LNCaP clone FGC (cell line): Measurements from ENCODE around the gene MASP2.
"Not testable (repeated sequence)": the region's sequence is repeated elsewhere in the genome, so short reads cannot be mapped to it uniquely, and the experiment has no call there.

Experiments
- DNase-seq: peaks from one replicate; pipeline ENCODE4 v3.0.0-alpha.2; 2011; ENCODE audit warnings: low read depth
- H3K4me3 ChIP-seq: 2 replicates; pipeline ENCODE4 v1.5.1; 2011; ENCODE audit warnings: mild to moderate bottlenecking, low read depth, low read length, control low read depth
- TF ChIP-seq, protein P1 (sequence below): IDR thresholded peaks from 2 replicates; pipeline ENCODE4 v1.5.1; 2012; ENCODE audit warnings: mild to moderate bottlenecking; ENCODE audit not compliant: control insufficient read depth, insufficient read depth; ENCODE audit errors: extremely low read depth

The MASP2 gene

DNA sequence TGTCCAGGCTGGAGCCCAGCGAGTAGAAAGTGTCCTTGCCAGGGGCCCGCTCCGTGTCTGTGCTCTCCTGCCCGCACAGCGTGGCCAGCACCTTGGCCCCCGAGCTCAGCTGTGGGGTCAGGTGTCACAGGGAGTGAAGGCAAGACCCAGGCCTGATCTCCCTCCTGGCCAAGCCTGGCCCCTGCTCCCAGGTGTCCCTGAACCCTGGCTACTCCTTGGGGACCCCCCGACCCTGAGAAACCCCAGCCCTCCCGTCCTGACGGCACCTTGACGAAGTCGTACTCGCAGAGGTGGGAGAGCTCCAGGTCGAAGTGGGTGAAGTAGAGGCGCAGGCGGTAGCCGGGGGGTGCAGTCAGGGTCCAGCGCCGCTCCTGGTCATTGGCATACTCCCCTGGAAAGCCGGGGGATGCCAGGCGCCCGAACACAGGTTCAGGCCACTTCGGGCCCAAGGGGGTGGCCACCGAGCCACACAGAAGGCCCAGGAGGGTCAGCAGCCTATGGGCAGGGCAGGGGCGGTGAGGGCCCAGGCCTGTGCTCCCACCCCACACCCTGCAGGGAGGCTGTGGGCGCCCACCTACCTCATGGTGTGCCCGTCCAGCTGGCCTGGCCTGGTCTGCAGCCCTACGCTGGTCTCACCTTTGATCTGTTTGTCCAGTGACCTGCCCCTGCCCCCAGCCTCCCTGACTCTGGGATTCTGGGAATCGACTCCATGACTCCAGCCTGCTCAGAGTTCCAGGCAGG lies at the start of gene MASP2:
MASP2 (minus strand) TSS at position 615 of the 741 bp plus-strand sequence; CDS start at position 583, 32 bp downstream.
- DNase-seq, result no peak
- TF ChIP-seq, protein P1, sequence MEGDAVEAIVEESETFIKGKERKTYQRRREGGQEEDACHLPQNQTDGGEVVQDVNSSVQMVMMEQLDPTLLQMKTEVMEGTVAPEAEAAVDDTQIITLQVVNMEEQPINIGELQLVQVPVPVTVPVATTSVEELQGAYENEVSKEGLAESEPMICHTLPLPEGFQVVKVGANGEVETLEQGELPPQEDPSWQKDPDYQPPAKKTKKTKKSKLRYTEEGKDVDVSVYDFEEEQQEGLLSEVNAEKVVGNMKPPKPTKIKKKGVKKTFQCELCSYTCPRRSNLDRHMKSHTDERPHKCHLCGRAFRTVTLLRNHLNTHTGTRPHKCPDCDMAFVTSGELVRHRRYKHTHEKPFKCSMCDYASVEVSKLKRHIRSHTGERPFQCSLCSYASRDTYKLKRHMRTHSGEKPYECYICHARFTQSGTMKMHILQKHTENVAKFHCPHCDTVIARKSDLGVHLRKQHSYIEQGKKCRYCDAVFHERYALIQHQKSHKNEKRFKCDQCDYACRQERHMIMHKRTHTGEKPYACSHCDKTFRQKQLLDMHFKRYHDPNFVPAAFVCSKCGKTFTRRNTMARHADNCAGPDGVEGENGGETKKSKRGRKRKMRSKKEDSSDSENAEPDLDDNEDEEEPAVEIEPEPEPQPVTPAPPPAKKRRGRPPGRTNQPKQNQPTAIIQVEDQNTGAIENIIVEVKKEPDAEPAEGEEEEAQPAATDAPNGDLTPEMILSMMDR, result no peak
- no peak within 1 kb of the TSS for H3K4me3 ChIP-seq

DNA sequence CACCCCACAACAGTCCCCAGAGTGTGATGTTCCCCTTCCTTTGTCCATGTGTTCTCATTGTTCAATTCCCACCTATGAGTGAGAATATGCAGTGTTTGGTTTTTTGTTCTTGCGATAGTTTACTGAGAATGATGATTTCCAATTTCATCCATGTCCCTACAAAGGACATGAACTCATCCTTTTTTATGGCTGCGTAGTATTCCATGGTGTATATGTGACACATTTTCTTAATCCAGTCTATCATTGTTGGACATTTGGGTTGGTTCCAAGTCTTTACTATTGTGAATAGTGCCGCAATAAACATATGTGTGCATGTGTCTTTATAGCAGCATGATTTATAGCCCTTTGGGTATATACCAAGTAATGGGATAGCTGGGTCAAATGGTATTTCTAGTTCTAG lies 36.7 kb upstream of the MASP2 start:
- not testable (repeated sequence) for DNase-seq, H3K4me3 ChIP-seq

- TF ChIP-seq, protein P1, result no peak
- DNase-seq, result no peak
- H3K4me3 ChIP-seq, result no peak overlapping the region
Measured at GRCh38 chr1:11080931-11081330, 33.9 kb upstream of the MASP2 start.

- DNase-seq, result no peak
- H3K4me3 ChIP-seq, result no peak overlapping the region
- TF ChIP-seq, protein P1, result no peak
Measured at GRCh38 chr1:11078631-11079030, 31.6 kb upstream of the MASP2 start.

GRCh38 chr1:11073398-11073797 lies 26.4 kb upstream of the MASP2 start:
- not testable (repeated sequence) for H3K4me3 ChIP-seq, DNase-seq

GRCh38 chr1:11072216-11072917 lies 25.3 kb upstream of the MASP2 start:
- H3K4me3 ChIP-seq, result no peak overlapping the region
- peak; percentile 62 for DNase-seq
- TF ChIP-seq, protein P1, result no peak; the same call in 1 of the 2 replicates

DNA sequence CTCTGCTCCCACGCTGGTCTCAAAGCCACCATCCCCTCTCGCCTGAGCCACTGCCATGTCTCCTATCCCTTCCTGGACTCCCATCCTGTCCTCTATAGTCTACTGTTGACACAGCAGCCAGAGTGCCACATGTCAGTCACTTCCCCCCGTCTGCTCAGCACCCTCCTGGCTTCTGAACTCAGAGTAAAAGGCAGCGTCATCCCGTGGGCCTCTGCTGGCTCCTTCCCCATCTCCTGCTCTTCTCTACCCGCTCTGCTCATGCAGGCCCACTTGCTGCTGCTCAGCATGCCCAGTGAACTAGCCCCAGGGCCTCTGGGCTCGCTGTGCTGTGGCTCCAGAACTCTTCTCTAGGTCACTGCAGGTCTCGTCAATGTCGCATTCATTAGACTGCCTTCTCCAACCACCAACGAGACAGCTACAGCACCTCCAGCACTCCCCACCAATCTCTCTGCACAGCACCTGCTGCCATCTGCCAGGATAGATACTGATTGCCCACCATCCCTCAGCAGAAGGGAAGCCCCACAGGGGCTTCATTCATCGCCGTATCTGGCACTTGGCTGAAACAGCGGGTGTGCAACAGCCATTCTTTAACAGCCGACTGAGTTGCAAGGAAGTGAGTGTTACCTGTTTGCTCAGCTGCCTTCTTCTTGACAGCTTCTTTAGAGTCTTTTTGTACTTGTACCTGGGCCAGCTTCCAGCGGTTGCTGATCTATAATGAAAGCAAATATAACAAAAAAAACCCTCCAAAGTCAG lies 24.6 kb upstream of the MASP2 start:
- peak; percentile 77 for DNase-seq
- TF ChIP-seq, protein P1, result no peak
- H3K4me3 ChIP-seq, result no peak overlapping the region
